Gastrocnemius medialis (tissue), 4 donors: ENCODE measurements around the gene SEC14L1.

Source experiments
- CTCF ChIP-seq, 5 experiments: fragments of 450-650 bp in 3 of 5; fragments of 200-600 bp in 2 of 5; sonication (generic) in 2 of 5; IDR thresholded peaks in 4 of 5; conservative IDR thresholded peaks in 1 of 5; 1 replicate in 4 of 5; 2 replicates in 1 of 5; pipeline ENCODE4 v1.5.1; 2016 to 2019; ENCODE audit warnings: antibody characterized with exemption in 5 of 5, mild to moderate bottlenecking in 3 of 5, moderate library complexity in 3 of 5
- POLR2A ChIP-seq, 2 donors: fragments of 450-650 bp; IDR thresholded peaks; one replicate each; pipeline ENCODE4 v1.6.1; 2017; ENCODE audit warnings: antibody characterized with exemption in 2 of 2, mild to moderate bottlenecking in 2 of 2, moderate library complexity in 2 of 2

DNA sequence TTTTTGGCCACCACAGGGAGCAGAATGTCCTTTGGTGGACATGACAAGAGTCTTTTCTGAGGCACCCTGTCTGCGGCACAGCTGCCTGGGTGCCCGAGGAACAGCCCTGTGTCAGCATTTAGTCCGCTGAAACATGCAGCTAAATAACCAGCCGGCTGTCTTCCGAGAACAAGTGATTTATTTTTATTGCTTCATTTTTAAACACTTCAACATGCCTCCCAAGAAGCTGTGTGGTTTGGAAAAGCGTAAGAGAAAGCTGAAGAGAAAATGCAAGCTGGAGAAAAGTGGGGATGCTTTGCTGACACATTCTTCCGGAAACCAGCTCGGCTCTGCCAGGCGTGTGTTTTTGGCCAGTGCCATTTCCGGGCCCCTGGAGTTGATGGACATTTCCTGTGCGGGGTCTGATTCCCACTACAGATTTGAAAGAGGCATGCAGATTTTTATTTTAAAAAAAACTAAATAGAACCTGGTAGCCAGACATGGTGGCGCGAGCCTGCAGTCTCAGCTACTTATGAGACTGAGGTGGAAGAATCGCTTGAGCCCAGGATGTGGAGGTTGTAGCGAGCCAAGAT is 94.7 kb downstream of the SEC14L1 start:
- TF ChIP-seq POLR2A (IDR thresholded peaks at IDR 0.05): no peak
- no peak for TF ChIP-seq CTCF (IDR thresholded peaks at IDR 0.05 in 4 of 5, conservative IDR thresholded peaks at IDR 0.05 in 1 of 5)
